GM18951 (cell line): ENCODE measurements around the gene SPINK13.
"Not testable (repeated sequence)": the region's sequence is repeated elsewhere in the genome, so short reads cannot be mapped to it uniquely, and the experiment has no call there.

Source experiments
- POLR2A ChIP-seq: IDR thresholded peaks from 4 replicates; pipeline ENCODE4 v1.6.1; 2011; ENCODE audit warnings: mild to moderate bottlenecking; ENCODE audit not compliant: insufficient read length, insufficient read depth; ENCODE audit errors: extremely low read depth
- in situ Hi-C: fragments of 300-500 bp; cut with MboI; formaldehyde crosslinking; loops from one replicate; pipeline ENCODE4 v1.12.0; 2022; ENCODE audit warnings: low sequenced_read_pairs, mixed read lengths, inconsistent platforms; ENCODE audit not compliant: unreplicated experiment

The SPINK13 gene

DNA sequence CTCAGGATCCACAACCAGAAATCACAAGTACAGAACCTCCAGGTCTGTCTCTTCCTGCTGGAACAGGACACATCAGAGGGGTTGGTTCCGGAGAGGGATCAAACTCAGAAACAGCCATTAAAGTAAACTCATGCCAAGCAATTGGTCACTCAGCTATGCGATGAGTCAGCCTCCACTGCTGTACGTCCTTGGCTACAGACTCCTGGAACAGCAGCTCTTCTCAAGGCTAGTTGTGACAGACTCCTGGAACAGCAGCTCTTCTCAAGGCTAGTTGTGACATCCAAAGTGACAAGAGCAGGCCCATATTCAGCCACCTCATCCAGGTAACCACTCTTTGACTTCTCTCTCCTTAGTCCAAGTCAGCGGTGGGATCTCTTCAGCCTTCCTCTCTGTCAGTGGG is at the start of gene SPINK13:
Gene SPINK13, plus strand, starts transcription at position 229 of the 400 bp plus-strand sequence. CDS start 1,279 bp downstream, outside the sequence.
- no peak for TF ChIP-seq POLR2A
- in situ Hi-C loops = no loop called here

- TF ChIP-seq POLR2A = no peak
- in situ Hi-C loops = no loop called here
Observed at GRCh38 chr5:148221508-148221907, 47.1 kb upstream of the SPINK13 start.

DNA sequence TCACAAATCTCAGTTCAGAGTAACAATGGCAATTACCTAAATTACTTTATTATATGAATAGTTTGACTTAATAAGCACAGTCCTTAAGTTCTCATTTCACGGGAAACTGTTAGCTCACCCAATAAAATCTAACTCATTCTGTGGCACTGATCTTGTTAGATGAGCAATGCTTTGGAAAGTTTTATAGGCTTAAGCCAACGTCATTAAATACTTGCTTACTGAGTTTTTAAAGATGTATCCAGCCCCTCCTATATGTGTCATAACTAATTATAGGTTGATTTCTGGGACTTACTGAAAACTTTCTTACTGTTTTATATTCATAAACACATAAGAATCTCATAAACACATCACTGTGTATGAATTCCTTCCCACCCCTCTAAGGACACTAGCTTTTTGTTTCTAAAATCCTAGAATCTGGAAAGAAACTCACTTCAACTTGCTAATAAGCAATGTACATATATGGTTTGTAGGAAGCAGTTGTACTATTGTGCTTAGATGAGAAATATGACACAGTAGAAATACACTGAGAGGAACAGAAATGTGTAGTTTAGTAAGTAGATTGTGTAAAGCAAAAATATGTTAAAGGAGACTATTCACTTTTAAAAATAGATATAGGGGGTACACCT is 44.4 kb upstream of the SPINK13 start:
- TF ChIP-seq POLR2A = no peak
- in situ Hi-C loops = no loop called here

- TF ChIP-seq POLR2A = no peak
- in situ Hi-C loops = no loop called here
Observed at GRCh38 chr5:148228392-148228984, 40.1 kb upstream of the SPINK13 start.

GRCh38 chr5:148229840-148230239 is 38.8 kb upstream of the SPINK13 start:
- TF ChIP-seq POLR2A = no peak
- in situ Hi-C loops = no loop called here

GRCh38 chr5:148230240-148230639 is 38.4 kb upstream of the SPINK13 start:
- in situ Hi-C loops = no loop called here

GRCh38 chr5:148237785-148238417 is 30.7 kb upstream of the SPINK13 start:
- in situ Hi-C loops = no loop called here
- TF ChIP-seq POLR2A = no peak

More at GRCh38 chr5:148230240-148230639, 38.4 kb upstream of the SPINK13 start:
- TF ChIP-seq POLR2A = no peak

- in situ Hi-C loops = no loop called here
- TF ChIP-seq POLR2A = no peak
Observed at GRCh38 chr5:148238418-148238794, 30.2 kb upstream of the SPINK13 start, which contains the start of gene MARCOL. MARCOL (plus strand) TSS chr5:148238525; CDS start chr5:148238598, 73 bp downstream.

- no peak for TF ChIP-seq POLR2A
- in situ Hi-C loops = no loop called here
Observed at GRCh38 chr5:148248894-148249293, 19.7 kb upstream of the SPINK13 start.

DNA sequence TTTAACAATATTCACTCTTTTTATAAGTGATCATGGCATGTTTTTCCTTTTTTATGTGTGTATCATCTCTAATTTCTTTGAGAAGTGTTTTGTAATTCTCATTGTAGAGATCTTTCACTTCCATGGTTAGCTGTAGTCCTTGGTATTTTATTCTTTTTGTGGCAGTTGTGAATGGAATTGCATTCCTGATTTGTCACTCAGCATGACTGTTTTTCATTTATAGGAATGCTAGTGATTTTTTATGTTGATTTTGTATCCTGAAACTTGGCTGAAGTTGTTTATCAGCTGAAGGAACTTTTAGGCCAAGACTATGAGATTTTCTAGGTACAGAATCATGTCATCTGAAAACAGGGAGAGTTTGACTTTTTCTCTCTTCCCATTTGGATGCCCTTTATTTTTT is 13.1 kb upstream of the SPINK13 start:
- TF ChIP-seq POLR2A = no peak
- in situ Hi-C loops = no loop called here

DNA sequence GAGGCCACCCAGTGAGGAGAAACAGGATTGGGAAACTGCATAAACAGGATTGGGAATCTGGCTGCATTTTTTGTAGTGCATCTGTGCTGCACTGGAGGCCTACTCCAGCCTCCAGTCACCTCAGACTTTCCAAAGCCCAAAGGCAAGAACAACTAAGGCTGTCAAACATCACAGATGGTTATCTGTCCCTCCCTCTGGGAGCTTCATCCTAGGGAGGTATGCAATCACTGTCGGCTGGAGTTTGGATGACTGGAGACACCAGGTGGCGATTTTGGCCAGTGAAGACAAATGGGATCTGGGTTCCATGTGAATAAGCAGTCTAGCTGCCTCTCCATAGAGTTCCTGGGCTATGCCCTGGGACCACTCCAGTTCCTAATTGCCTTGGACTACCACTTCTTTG is 9.3 kb upstream of the SPINK13 start:
- in situ Hi-C loops = no loop called here

DNA sequence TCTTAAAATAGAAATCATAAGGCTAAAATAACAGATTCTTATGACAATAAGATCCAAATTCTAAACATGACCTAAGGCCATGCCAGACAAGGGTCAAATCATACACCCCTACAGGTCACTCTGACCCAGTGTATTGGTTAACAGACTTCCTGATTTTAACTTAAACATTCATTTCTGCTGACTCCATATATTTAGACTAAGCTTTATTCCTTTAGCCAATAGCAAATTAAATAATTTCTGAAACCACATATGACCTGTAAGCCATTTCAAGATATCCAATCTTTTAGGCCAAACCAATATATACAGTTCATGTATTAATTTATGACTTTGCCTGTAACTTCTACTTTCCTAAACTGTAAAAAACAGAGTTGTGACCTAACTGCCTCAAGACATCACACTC is 7.4 kb upstream of the SPINK13 start:
- TF ChIP-seq POLR2A = no peak
- in situ Hi-C loops = no loop called here

More for the DNA sequence above, 9.3 kb upstream of the SPINK13 start:
- TF ChIP-seq POLR2A = no peak

- in situ Hi-C loops = no loop called here
- no peak for TF ChIP-seq POLR2A
Observed at GRCh38 chr5:148267962-148268361, 632 bp upstream of the SPINK13 start.

DNA sequence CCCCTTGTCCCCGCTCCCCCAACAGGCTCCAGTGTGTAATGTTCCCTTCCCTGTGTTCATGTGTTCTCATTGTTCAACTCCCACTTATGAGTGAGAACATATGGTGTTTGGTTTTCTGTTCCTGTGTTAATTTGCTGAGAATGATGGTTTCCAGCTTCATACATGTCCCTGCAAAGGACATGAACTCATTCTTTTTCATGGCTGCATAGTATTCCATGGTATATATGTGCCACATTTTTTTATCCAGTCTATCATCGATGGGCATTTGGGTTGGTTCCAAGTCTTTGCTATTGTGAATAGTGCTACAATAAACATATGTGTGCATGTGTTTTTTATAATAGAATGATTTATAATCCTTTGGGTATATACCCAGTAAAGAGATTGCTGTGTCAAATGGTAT is 6.5 kb downstream of the SPINK13 start:
- in situ Hi-C loops = not testable (repeated sequence)

DNA sequence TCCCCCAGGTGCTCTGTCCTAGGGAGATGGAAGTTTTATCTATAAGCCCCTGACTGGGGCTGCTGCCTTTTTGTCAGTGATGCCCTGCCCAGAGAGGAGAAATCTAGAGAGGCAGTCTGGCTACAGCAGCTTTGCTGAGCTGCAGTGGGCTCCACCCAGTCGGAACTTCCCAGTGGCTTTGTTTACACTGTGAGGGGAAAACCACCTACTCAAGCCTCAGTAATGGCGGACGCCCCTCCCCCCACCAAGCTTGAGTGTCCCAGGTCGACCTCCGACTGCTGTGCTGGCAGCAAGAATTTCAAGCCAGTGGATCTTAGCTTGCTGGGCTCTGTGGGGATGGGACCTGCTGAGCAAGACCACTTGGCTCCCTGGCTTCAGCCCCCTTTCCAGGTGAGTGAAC is 12.3 kb downstream of the SPINK13 start:
- in situ Hi-C loops = not testable (repeated sequence)

DNA sequence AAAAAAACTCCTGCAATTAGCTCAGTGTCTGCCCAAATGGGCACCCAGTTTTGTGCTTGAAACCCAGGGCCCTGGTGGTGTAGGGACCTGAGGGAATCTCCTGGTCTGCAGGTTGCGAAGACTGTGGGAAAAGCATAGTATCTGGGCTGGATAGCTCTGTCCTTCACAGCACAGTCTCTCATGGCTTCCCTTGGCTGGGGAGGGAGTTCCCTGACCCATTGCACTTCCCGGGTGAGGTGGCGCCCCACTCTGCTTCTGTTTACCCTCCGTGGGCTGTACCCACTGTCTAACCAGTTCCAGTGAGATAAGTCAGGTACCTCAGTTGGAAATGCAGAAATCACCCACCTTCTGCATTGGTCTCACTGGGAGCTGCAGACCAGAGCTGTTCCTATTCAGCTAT is 12.7 kb downstream of the SPINK13 start:
- in situ Hi-C loops = not testable (repeated sequence)
